Astrocyte (in vitro differentiated cells and primary cell): Measurements from ENCODE around the gene CCDC3. TPM values are rescaled to one million over a fixed set of nuclear protein-coding genes. Genes with fewer than 3 reads are reported as not detected.

Experiments used
- DNase-seq: peaks from one replicate; pipeline ENCODE4 v3.0.0-alpha.2; 2010; ENCODE audit warnings: low read depth
- FAIRE-seq: peaks from 2 replicates; lab custom pipeline; 2011; peaks lifted over from hg19 to GRCh38; lab: Jason Lieb, UNC
- H2AFZ ChIP-seq: 2 replicates; pipeline ENCODE4 v1.6.0; 2012; ENCODE audit warnings: low read depth, low read length, inconsistent platforms
- H3K27ac ChIP-seq: 2 replicates; pipeline ENCODE4 v1.5.1; 2011; ENCODE audit warnings: low read depth, low read length, inconsistent platforms
- H3K27me3 ChIP-seq: 2 replicates; pipeline ENCODE4 v1.6.0; 2011; ENCODE audit warnings: low read length, inconsistent platforms; ENCODE audit not compliant: insufficient read depth
- H3K36me3 ChIP-seq: 2 replicates; pipeline ENCODE4 v1.5.1; 2011; ENCODE audit warnings: low read length, inconsistent platforms; ENCODE audit not compliant: insufficient read depth
- H3K4me1 ChIP-seq: 2 replicates; pipeline ENCODE4 v1.5.1; 2011; ENCODE audit warnings: low read length, inconsistent platforms; ENCODE audit not compliant: insufficient read depth
- H3K4me2 ChIP-seq: 2 replicates; pipeline ENCODE4 v1.6.0; 2012; ENCODE audit warnings: low read length, inconsistent platforms
- H3K4me3 ChIP-seq: 2 replicates; pipeline ENCODE4 v1.5.1; 2011; ENCODE audit warnings: low read depth, mild to moderate bottlenecking, low read length, inconsistent platforms; ENCODE audit not compliant: insufficient read depth
- H3K79me2 ChIP-seq: 2 replicates; pipeline ENCODE4 v1.6.0; 2012; ENCODE audit warnings: mild to moderate bottlenecking, low read length, inconsistent platforms; ENCODE audit not compliant: insufficient read depth
- H3K9ac ChIP-seq: 2 replicates; pipeline ENCODE4 v1.6.0; 2012; ENCODE audit warnings: mild to moderate bottlenecking, low read length, inconsistent platforms
- H3K9me3 ChIP-seq: 2 replicates; pipeline ENCODE4 v1.5.1; 2012; ENCODE audit warnings: low read depth, mild to moderate bottlenecking, low read length, inconsistent platforms; ENCODE audit not compliant: insufficient read depth
- H4K20me1 ChIP-seq: 2 replicates; pipeline ENCODE4 v1.6.0; 2012; ENCODE audit warnings: low read length, inconsistent platforms; ENCODE audit not compliant: insufficient read depth
- H3K27ac Mint-ChIP-seq: one replicate; pipeline ENCODE4 v1.8.0; 2021; ENCODE audit warnings: mild to moderate bottlenecking, mixed read lengths; ENCODE audit not compliant: unreplicated experiment
- H3K27me3 Mint-ChIP-seq: one replicate; pipeline ENCODE4 v1.8.0; 2021; ENCODE audit warnings: low read depth, mixed read lengths; ENCODE audit not compliant: unreplicated experiment
- H3K36me3 Mint-ChIP-seq: one replicate; pipeline ENCODE4 v1.8.0; 2021; ENCODE audit warnings: low read depth, mixed read lengths; ENCODE audit not compliant: unreplicated experiment
- H3K4me1 Mint-ChIP-seq: one replicate; pipeline ENCODE4 v1.8.0; 2021; ENCODE audit warnings: low read depth, mixed read lengths; ENCODE audit not compliant: unreplicated experiment
- H3K4me3 Mint-ChIP-seq: one replicate; pipeline ENCODE4 v1.8.0; 2021; ENCODE audit warnings: mild to moderate bottlenecking, moderate library complexity, mixed read lengths; ENCODE audit not compliant: unreplicated experiment
- H3K9me3 Mint-ChIP-seq: one replicate; pipeline ENCODE4 v1.8.0; 2021; ENCODE audit warnings: mild to moderate bottlenecking, mixed read lengths; ENCODE audit not compliant: unreplicated experiment
- CTCF ChIP-seq: IDR thresholded peaks from 2 replicates; pipeline ENCODE4 v1.5.1; 2011; ENCODE audit warnings: low read depth, mild to moderate bottlenecking, inconsistent platforms, low read length, moderate library complexity; ENCODE audit not compliant: insufficient read depth
- EZH2 ChIP-seq: IDR thresholded peaks from 2 replicates; pipeline ENCODE4 v1.6.1; 2012; ENCODE audit warnings: mild to moderate bottlenecking, low read length, inconsistent platforms; ENCODE audit not compliant: insufficient read depth
- total RNA-seq: library from RNA; stranded (reverse); gene quantifications from 2 replicates; pipeline ENCODE4 v1.2.1, GENCODE V29; 2021

The CCDC3 gene
- total RNA-seq, 1 donor from 2014 or later, result 25.8 TPM

- Mint-ChIP-seq H3K4me3 (no peak overlapping the region), H3K27ac (no peak overlapping the region), H3K9me3 (peaks cover 6% of the 10 kb centered on the region), H3K27me3 (peaks cover 14% of the 10 kb centered on the region), H3K36me3 (no peaks in the 10 kb centered on the region), H3K4me1 (no peaks in the 10 kb centered on the region)
- FAIRE-seq, result no peak
- Histone ChIP-seq H3K4me2 (no peak overlapping the region), H3K27me3 (peaks cover 2% of the 10 kb centered on the region), H3K27ac (no peak overlapping the region), H3K4me3 (no peak overlapping the region), H3K9ac (no peak overlapping the region), H3K79me2 (no peaks in the 10 kb centered on the region), H3K4me1 (no peaks in the 10 kb centered on the region), H3K9me3 (no peaks in the 10 kb centered on the region), H3K36me3 (no peaks in the 10 kb centered on the region), H4K20me1 (no peaks in the 10 kb centered on the region), H2AFZ (no peak overlapping the region)
- no peak for DNase-seq
- TF ChIP-seq EZH2 (no peak), CTCF (no peak)
These were observed 139.1 kb downstream of the CCDC3 start for GRCh38 chr10:12862459-12862858.

- H3K36me3 Mint-ChIP-seq, result no peaks in the 10 kb centered on the region
- peaks cover 5% of the 10 kb centered on the region for H3K9me3 Mint-ChIP-seq
- Histone ChIP-seq H3K4me2 (no peak overlapping the region), H4K20me1 (no peaks in the 10 kb centered on the region), H2AFZ (no peak overlapping the region), H3K79me2 (no peaks in the 10 kb centered on the region), H3K9ac (no peak overlapping the region), H3K36me3 (no peaks in the 10 kb centered on the region), H3K4me3 (no peak overlapping the region), H3K27me3 (no peaks in the 10 kb centered on the region), H3K27ac (no peak overlapping the region), H3K9me3 (no peaks in the 10 kb centered on the region), H3K4me1 (no peaks in the 10 kb centered on the region)
- FAIRE-seq, result no peak
- peaks cover 2% of the 10 kb centered on the region for H3K4me1 Mint-ChIP-seq
- H3K27ac Mint-ChIP-seq, result no peak overlapping the region
- no peak for DNase-seq
- peaks cover 18% of the 10 kb centered on the region for H3K27me3 Mint-ChIP-seq
- TF ChIP-seq EZH2 (no peak), CTCF (no peak)
- no peak overlapping the region for H3K4me3 Mint-ChIP-seq
These were observed 146.5 kb downstream of the CCDC3 start for GRCh38 chr10:12854988-12855387.

DNA sequence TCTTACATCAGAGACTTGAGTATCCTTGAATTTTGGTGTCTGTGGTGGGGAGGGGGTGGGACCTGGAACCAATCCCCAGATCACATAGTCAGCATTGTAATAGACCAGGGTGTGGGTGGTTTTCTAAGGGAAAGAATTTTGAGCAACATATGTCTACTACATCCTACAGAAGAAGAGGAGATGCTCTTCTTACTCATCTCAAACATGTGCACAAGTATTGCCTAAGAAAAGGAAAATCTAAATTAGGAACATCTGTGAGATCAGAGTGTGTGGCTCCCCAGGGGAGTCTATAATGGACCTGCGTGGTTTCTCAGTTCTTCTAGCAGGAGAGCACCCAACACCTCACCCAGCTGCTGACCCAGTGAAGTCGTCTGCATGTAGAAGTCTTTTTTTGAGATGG, 148.8 kb downstream of the CCDC3 start:
- Histone ChIP-seq H3K27ac (no peak overlapping the region), H3K4me2 (no peak overlapping the region), H4K20me1 (no peaks in the 10 kb centered on the region), H3K9me3 (no peaks in the 10 kb centered on the region), H3K4me1 (no peaks in the 10 kb centered on the region), H2AFZ (no peak overlapping the region), H3K27me3 (peaks cover 4% of the 10 kb centered on the region), H3K4me3 (no peak overlapping the region), H3K9ac (no peak overlapping the region), H3K79me2 (no peaks in the 10 kb centered on the region), H3K36me3 (no peaks in the 10 kb centered on the region)
- peaks cover 6% of the 10 kb centered on the region for H3K27me3 Mint-ChIP-seq
- H3K4me1 Mint-ChIP-seq, result peaks cover 7% of the 10 kb centered on the region
- no peaks in the 10 kb centered on the region for H3K36me3 Mint-ChIP-seq
- no peak for DNase-seq
- TF ChIP-seq EZH2 (no peak), CTCF (no peak)
- H3K4me3 Mint-ChIP-seq, result no peak overlapping the region
- no peak for FAIRE-seq
- H3K27ac Mint-ChIP-seq, result no peak overlapping the region
- H3K9me3 Mint-ChIP-seq, result peaks cover 4% of the 10 kb centered on the region
